Brain microvascular endothelial cell (primary cell): ENCODE measurements around the gene PREP.

Experiments used
- DNase-seq: peaks from one replicate; pipeline ENCODE4 v3.0.0-alpha.2; 2020
- H3K27ac ChIP-seq: fragments of 250-450 bp; sonication (Bioruptor Pico); 2 replicates; pipeline ENCODE4 v1.5.1; 2020; ENCODE audit warnings: mild to moderate bottlenecking, moderate library complexity
- H3K27me3 ChIP-seq: fragments of 250-450 bp; sonication (Bioruptor Pico); replicated peaks from 2 replicates; pipeline ENCODE4 v1.5.1; 2020; ENCODE audit warnings: mild to moderate bottlenecking
- H3K36me3 ChIP-seq: fragments of 250-450 bp; sonication (Bioruptor Pico); replicated peaks from 2 replicates; pipeline ENCODE4 v1.5.1; 2020; ENCODE audit warnings: mild to moderate bottlenecking
- H3K4me3 ChIP-seq: 2 replicates; pipeline ENCODE4 v1.5.1; 2011; ENCODE audit warnings: low read depth, mild to moderate bottlenecking, control low read depth, low read length, moderate library complexity
- in situ Hi-C: cut with HindIII; loops from 2 replicates; pipeline ENCODE4 v1.10.0; 2017; ENCODE audit warnings: low sequenced_read_pairs, low pct_ligation_motif_present
- TF ChIP-seq, protein P1 (sequence below): IDR thresholded peaks from 2 replicates; pipeline ENCODE4 v1.5.1; 2011; ENCODE audit warnings: low read depth, mild to moderate bottlenecking, moderate library complexity, low read length, control low read depth, inconsistent platforms; ENCODE audit errors: missing control alignments

The PREP gene

DNA sequence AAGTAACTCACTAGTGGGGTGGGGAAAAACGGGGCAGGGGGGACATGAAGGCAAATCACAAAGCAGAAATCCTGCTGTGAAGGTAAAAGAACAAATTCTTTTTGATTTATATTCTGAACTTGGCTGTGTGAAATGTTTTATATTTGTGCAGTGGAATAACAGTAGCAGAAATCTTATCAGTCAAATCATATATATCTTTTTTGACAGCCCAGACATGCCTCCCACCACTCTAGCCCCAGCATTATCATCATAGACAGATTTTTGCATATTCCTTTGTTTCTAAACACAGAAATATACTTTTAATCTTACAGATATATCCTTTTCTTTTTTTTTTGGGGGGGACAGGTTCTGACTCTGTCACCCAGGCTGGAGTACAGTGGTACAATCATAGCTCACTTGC, 97.4 kb downstream of the PREP start:
- Histone ChIP-seq H3K4me3 (no peak overlapping the region), H3K27ac (no peak overlapping the region), H3K27me3 (no peaks in the 10 kb centered on the region), H3K36me3 (peaks cover 6% of the 10 kb centered on the region)
- in situ Hi-C loops: no loop called here
- TF ChIP-seq, protein P1, sequence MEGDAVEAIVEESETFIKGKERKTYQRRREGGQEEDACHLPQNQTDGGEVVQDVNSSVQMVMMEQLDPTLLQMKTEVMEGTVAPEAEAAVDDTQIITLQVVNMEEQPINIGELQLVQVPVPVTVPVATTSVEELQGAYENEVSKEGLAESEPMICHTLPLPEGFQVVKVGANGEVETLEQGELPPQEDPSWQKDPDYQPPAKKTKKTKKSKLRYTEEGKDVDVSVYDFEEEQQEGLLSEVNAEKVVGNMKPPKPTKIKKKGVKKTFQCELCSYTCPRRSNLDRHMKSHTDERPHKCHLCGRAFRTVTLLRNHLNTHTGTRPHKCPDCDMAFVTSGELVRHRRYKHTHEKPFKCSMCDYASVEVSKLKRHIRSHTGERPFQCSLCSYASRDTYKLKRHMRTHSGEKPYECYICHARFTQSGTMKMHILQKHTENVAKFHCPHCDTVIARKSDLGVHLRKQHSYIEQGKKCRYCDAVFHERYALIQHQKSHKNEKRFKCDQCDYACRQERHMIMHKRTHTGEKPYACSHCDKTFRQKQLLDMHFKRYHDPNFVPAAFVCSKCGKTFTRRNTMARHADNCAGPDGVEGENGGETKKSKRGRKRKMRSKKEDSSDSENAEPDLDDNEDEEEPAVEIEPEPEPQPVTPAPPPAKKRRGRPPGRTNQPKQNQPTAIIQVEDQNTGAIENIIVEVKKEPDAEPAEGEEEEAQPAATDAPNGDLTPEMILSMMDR: no peak
- DNase-seq: no peak

DNA sequence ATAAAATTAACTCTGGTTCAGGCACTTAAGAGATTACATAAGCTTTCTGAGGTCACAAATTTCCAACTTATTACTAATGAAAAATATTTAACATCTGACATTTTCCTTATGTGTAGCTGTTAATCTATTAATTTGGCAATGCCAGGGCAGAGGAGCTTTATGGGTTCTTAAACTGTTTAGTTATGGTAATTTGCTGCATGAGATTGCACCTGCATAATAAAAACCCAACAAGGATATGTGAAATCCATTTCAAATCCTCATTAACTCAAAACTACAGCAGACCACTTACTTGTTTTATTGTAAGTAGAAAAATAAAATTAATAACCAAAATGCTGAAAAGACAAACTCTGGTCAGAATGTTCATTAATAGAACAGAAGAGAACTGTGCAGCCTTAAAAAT, 98.1 kb downstream of the PREP start:
- TF ChIP-seq, protein P1: no peak
- H3K27ac ChIP-seq: no peak overlapping the region
- peaks cover 6% of the 10 kb centered on the region for H3K36me3 ChIP-seq
- H3K4me3 ChIP-seq: no peak overlapping the region
- no peaks in the 10 kb centered on the region for H3K27me3 ChIP-seq
- in situ Hi-C loops: no loop called here
- DNase-seq: no peak

DNA sequence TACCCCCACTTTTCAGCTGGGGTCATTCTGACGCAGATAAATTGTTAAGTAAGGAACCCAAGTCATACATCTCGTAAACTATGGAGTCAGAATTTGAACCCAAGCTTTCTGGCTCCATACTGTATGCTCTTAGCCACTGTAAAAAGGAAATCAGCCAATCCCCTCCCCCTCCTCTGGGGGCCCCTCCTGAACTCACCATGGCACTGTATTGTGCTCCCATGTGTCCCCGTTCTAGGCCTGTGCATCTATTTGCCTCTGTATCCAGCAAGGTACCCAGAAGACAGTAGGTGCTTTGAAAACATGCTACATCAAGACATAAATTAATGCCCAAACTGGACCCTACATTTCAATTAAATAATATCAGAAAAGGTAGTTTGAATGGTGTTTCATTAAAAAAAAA, 98.5 kb downstream of the PREP start:
- TF ChIP-seq, protein P1: no peak
- Histone ChIP-seq H3K4me3 (no peak overlapping the region), H3K27me3 (no peaks in the 10 kb centered on the region), H3K36me3 (peaks cover 6% of the 10 kb centered on the region), H3K27ac (no peak overlapping the region)
- DNase-seq: no peak
- in situ Hi-C loops: no loop called here

DNA sequence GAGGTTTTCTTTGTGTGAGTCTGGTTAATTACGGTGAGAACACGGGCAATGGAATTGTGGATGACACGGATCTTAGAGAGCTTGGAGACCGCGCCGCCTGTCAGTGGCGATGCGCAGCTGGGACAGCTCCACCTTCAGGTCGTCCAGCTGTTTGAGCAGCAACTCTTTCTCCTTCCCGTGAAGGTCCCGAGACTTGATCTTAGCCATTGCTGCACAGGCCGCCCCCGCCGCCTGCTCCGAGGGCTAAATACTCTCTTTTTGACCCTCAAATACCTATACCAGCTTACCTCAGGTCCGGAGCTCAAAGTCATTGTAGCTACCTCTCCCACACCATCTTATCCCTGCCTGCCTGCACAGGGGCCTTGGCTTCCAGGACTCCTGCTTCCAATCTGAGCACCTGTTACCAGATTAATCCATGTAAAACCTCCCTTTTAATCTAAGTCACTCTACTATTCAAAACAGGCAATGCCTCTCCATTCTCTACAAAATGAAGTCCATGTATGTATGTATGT, 100.2 kb downstream of the PREP start:
- Histone ChIP-seq H3K27me3 (no peaks in the 10 kb centered on the region), H3K27ac (no peak overlapping the region), H3K36me3 (peaks cover 6% of the 10 kb centered on the region), H3K4me3 (no peak overlapping the region)
- no peak for DNase-seq
- in situ Hi-C loops: no loop called here
- TF ChIP-seq, protein P1: no peak

DNA sequence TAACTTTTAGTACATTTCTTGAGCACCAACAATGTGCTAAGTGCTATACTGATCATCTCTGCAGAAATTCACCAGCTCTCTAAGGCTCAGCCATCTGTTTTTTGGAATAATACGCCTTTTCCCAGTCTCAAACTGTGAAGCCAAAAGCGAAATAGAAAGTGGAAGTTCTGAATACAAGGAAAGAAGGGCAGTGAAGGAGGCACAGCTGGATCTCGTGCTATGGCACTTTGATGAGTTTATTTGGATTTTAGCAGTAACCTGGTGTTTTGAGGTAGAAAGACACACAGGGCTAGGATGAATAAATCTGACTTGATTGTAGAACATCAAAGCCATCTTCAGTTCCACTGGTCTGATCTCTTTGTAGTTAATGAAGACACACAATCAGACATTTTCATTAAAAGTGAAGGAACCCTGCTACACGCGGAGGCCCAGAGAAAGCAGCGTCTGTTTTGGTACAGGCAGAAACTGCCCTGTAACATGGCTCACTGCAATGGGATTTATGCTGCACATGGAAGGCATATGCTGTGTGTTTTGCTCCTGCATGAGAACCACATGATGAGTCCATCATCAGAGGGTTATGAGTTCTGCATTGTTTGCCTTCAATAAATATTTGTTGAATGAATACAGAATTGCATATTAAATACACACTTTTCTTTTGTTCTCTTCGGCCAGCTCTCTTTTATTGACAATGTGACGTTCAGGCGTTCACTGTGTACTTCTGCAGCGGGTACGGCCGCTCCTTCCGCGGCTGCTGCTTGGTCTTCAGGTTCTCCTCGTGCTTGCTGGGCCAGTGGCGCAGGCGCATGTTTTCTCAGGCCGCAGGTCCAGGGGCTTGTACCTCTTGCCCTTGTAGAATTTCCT, 100.9 kb downstream of the PREP start:
- TF ChIP-seq, protein P1: no peak
- Histone ChIP-seq H3K36me3 (peaks cover 6% of the 10 kb centered on the region), H3K4me3 (no peak overlapping the region), H3K27me3 (no peaks in the 10 kb centered on the region), H3K27ac (no peak overlapping the region)
- DNase-seq: no peak
- in situ Hi-C loops: no loop called here
